Spleen (tissue), 11 donors: Measurements from ENCODE around the gene KTI12. TPM values are rescaled to one million over a fixed set of nuclear protein-coding genes. Genes with fewer than 3 reads are reported as not detected.
A peak's percentile ranks its signal among the peaks of the same experiment; 100 is the strongest.
"Not testable (repeated sequence)": the region's sequence is repeated elsewhere in the genome, so short reads cannot be mapped to it uniquely, and the experiment has no call there.

ENCODE experiments used
- DNase-seq: peaks from one replicate; pipeline ENCODE4 v3.0.0-alpha.2; 2020
- H3K27ac ChIP-seq, 8 donors: fragments of 200-600 bp; sonication (generic) in 7 of 8; 1 replicate in 4 of 8; 2 replicates in 4 of 8; pipeline versions ENCODE4 v1.5.0 to v1.8.0; 2016 to 2021; ENCODE audit warnings: inconsistent platforms in 4 of 8, mild to moderate bottlenecking in 4 of 8, moderate library complexity in 1 of 8
- H3K27me3 ChIP-seq, 7 donors: fragments of 200-600 bp; sonication (generic) in 6 of 7; replicated peaks in 1 of 7; 1 replicate in 4 of 7; 2 replicates in 3 of 7; pipeline versions ENCODE4 v1.5.0 to v1.8.0; 2016 to 2021; ENCODE audit warnings: inconsistent platforms in 3 of 7, mild to moderate bottlenecking in 1 of 7
- H3K36me3 ChIP-seq, 6 donors: fragments of 200-600 bp; sonication (generic) in 5 of 6; 1 replicate in 4 of 6; 2 replicates in 2 of 6; pipeline versions ENCODE4 v1.5.0 to v1.8.0; 2016 to 2021; ENCODE audit warnings: inconsistent platforms in 2 of 6
- H3K4me1 ChIP-seq, 6 donors: fragments of 200-600 bp; sonication (generic) in 5 of 6; 1 replicate in 3 of 6; 2 replicates in 3 of 6; pipeline versions ENCODE4 v1.5.0 to v1.8.0; 2016 to 2021; ENCODE audit warnings: inconsistent platforms in 3 of 6
- H3K4me3 ChIP-seq, 8 donors: fragments of 200-600 bp; sonication (generic) in 7 of 8; 1 replicate in 4 of 8; 2 replicates in 4 of 8; pipeline versions ENCODE4 v1.5.0 to v1.8.0; 2016 to 2021; ENCODE audit warnings: inconsistent platforms in 4 of 8, mild to moderate bottlenecking in 4 of 8, moderate library complexity in 2 of 8
- H3K9me3 ChIP-seq, 8 donors: fragments of 200-600 bp; sonication (generic) in 7 of 8; 1 replicate in 4 of 8; 2 replicates in 4 of 8; pipeline versions ENCODE4 v1.5.0 to v1.8.0; 2016 to 2021; ENCODE audit warnings: inconsistent platforms in 4 of 8
- POLR2A ChIP-seq, 3 donors: fragments of 450-650 bp; IDR thresholded peaks; one replicate each; pipeline ENCODE4 v1.5.1; 2017; ENCODE audit warnings: antibody characterized with exemption in 3 of 3, mild to moderate bottlenecking in 1 of 3
- POLR2AphosphoS5 ChIP-seq, 3 donors: sonication (generic); formaldehyde crosslinking; IDR thresholded peaks; one replicate each; pipeline ENCODE4 v1.5.1; 2017; ENCODE audit warnings: antibody characterized with exemption in 3 of 3
- WGBS, 5 donors: extraction: QIAGEN DNeasy Blood & Tissue Kit in 3 of 5; methylation state at CpG; one replicate each; pipeline versions ENCODE4 v1.1.5 to v1.1.7; 2013 to 2018; 5-methylcytosine and 5-hydroxymethylcytosine counted together
- intact Hi-C: fragments of 100-400 bp; cut with DNase I; formaldehyde crosslinking; loops from one replicate; pipeline ENCODE4 v1.15.0; 2023; ENCODE audit warnings: low total_unique reads
- polyA plus RNA-seq, 3 donors: library from polyadenylated mRNA; stranded (reverse); fragments of 200-250 nt; gene quantifications; one replicate each; pipeline ENCODE4 v1.2.1, GENCODE V29; 2013
- total RNA-seq, 7 donors: library from RNA; depleted of rRNA in 3 of 7; stranded (reverse); fragments of >200 nt in 3 of 7; fragmentation: NEBNext Ultra II Directional in 4 of 7; extraction: Animal tissue kit (Norgen Biotek cat#: 25700) in 4 of 7; gene quantifications; one replicate each; pipeline versions ENCODE4 v1.1.0 to v1.2.1, GENCODE V29; 2016 to 2021
- TF ChIP-seq, protein P1 (sequence below), 11 experiments: fragments of 200-600 bp in 7 of 11; fragments of 450-650 bp in 4 of 11; sonication (generic) in 4 of 11; IDR thresholded peaks in 8 of 11; conservative IDR thresholded peaks in 3 of 11; 1 replicate in 7 of 11; 2 replicates in 4 of 11; pipeline versions ENCODE4 v1.4.0 to v1.8.0; 2016 to 2021; ENCODE audit warnings: antibody characterized with exemption in 11 of 11, inconsistent platforms in 4 of 11, mild to moderate bottlenecking in 1 of 11
- donor health status: healthy with polysubstance abuse.
- donor health status: DM: no; HTN: no; CAD: no; lungs with moderate emphysema.
- donor health status: DM: no; HTN: no; CAD: no.
- donor health status: Bipolar disorder and iron deficiency.
- donor health status: healthy.
- donor health status: DM: no; HTN: no; CAD: no.
- donor health status: DM: yes; HTN: yes; CAD: no.

KTI12 gene
- total and polyA plus RNA-seq, 10 donors, result 7.4 to 15.7 (median 9.8) TPM

DNA sequence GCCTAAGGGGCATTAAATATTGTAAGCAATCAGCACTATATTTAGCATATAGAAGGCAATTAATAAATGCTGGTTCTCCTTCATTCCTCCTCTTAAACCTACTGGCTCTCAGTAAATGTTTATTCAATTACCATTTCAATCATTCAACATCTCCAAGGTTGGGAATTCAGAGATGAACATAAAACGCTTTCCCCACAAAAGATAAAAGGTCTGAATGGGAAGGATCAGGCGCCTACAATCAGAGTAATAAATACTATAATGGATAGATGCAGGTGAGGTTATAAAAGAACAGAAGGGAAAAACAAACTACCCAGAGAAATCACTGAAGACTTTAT is 407 bp upstream of the KTI12 start:
- peak overlapping the region in 6 of 8 donors; percentile 75 to 89 (median 80) for H3K4me3 ChIP-seq
- H3K36me3 ChIP-seq, result peaks cover 0 to 41% (median 17%) of the 10 kb centered on the region in 6 donors
- H3K27ac ChIP-seq, result peak overlapping the region; percentile 73 to 97 (median 89)
- TF ChIP-seq, protein P1, sequence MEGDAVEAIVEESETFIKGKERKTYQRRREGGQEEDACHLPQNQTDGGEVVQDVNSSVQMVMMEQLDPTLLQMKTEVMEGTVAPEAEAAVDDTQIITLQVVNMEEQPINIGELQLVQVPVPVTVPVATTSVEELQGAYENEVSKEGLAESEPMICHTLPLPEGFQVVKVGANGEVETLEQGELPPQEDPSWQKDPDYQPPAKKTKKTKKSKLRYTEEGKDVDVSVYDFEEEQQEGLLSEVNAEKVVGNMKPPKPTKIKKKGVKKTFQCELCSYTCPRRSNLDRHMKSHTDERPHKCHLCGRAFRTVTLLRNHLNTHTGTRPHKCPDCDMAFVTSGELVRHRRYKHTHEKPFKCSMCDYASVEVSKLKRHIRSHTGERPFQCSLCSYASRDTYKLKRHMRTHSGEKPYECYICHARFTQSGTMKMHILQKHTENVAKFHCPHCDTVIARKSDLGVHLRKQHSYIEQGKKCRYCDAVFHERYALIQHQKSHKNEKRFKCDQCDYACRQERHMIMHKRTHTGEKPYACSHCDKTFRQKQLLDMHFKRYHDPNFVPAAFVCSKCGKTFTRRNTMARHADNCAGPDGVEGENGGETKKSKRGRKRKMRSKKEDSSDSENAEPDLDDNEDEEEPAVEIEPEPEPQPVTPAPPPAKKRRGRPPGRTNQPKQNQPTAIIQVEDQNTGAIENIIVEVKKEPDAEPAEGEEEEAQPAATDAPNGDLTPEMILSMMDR (IDR thresholded peaks at IDR 0.05 in 8 of 11, conservative IDR thresholded peaks at IDR 0.05 in 3 of 11), result no peak
- TF ChIP-seq POLR2AphosphoS5 (IDR thresholded peaks at IDR 0.05) (no peak), POLR2A (IDR thresholded peaks at IDR 0.05) (no peak)
- peaks cover 20 to 50% (median 35%) of the 10 kb centered on the region in 6 donors for H3K4me1 ChIP-seq
- DNase-seq, result no peak
- 94 to 100% (median 96%) methylated on average over 2 of the region's 2 CpGs for WGBS, 5 donors
- H3K9me3 ChIP-seq, result no peaks in the 10 kb centered on the region
- intact Hi-C loops, result no loop called here
- no peaks in the 10 kb centered on the region for H3K27me3 ChIP-seq

DNA sequence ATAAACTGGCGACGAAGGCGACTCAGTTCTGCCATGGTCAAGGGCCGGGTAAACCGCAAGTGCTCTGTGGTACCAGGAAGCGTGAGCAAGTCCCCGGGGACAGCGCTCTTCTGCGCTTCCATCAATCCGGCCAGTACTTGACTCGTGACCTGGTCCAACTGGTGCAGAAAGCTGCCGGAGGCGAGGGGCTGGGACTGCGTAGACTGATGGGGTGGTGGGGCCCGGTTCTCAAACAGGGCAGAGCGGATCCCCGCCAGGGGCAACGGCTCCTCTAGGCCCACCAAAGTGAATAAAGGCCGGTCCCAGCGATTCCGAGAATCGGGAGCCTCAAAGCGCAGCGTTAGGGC is 852 bp downstream of the KTI12 start:
- H3K36me3 ChIP-seq, result peaks cover 0 to 36% (median 10%) of the 10 kb centered on the region in 6 donors
- peak overlapping the region; percentile 74 to 98 (median 80) for H3K4me3 ChIP-seq
- peaks cover 20 to 53% (median 35%) of the 10 kb centered on the region in 6 donors for H3K4me1 ChIP-seq
- peak overlapping the region; percentile 73 to 97 (median 89) for H3K27ac ChIP-seq
- no peaks in the 10 kb centered on the region for H3K27me3 ChIP-seq
- WGBS, 5 donors, result 3 to 11% (median 8%) methylated on average over 13 to 24 of the region's 24 CpGs
- TF ChIP-seq, protein P1 (IDR thresholded peaks at IDR 0.05 in 8 of 11, conservative IDR thresholded peaks at IDR 0.05 in 3 of 11), result no peak
- no peak for TF ChIP-seq POLR2A (IDR thresholded peaks at IDR 0.05)
- intact Hi-C loops, result no loop called here
- peak; percentile 84 for DNase-seq
- no peaks in the 10 kb centered on the region for H3K9me3 ChIP-seq

- 44 to 64% (median 51%) methylated on average over 5 of the region's 5 CpGs for WGBS, 5 donors
- Histone ChIP-seq H3K27ac (peak overlapping the region in 7 of 8 donors; percentile 88 to 97 (median 90)), H3K27me3 (no peaks in the 10 kb centered on the region), H3K9me3 (no peaks in the 10 kb centered on the region), H3K4me1 (peaks cover 20 to 53% (median 35%) of the 10 kb centered on the region in 6 donors), H3K36me3 (peaks cover 0 to 36% (median 8%) of the 10 kb centered on the region in 6 donors), H3K4me3 (peak overlapping the region; percentile 74 to 98 (median 80))
- DNase-seq, result no peak
- TF ChIP-seq POLR2A (IDR thresholded peaks at IDR 0.05) (no peak), POLR2AphosphoS5 (IDR thresholded peaks at IDR 0.05) (no peak)
- TF ChIP-seq, protein P1 (IDR thresholded peaks at IDR 0.05 in 8 of 11, conservative IDR thresholded peaks at IDR 0.05 in 3 of 11), result no peak
- intact Hi-C loops, result no loop called here
These were observed 1.4 kb downstream of the KTI12 start for GRCh38 chr1:52032124-52032784.

DNA sequence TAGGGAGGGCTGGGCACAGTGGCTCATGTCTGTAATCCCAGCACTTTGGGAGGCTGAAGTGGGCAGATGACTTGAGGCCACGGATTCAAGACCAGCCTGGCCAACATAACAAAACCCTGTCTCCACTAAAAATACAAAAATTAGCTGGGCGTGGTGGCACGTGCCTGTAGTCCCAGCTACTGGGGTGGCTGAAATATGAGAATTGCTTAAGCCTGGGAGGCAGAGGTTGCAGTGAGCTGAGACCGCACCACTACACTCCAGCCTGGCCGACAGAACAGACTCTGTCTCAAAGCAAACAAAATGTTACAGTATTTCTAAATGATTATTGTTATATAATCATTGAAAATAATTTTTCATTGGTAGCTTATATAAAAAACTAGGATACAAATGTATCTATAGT is 4.8 kb downstream of the KTI12 start:
- intact Hi-C loops, H3K27me3 ChIP-seq, H3K27ac ChIP-seq, DNase-seq, H3K4me3 ChIP-seq, H3K9me3 ChIP-seq: not testable (repeated sequence)
- peaks cover 16 to 47% (median 32%) of the 10 kb centered on the region in 6 donors for H3K4me1 ChIP-seq
- peaks cover 0 to 52% (median 29%) of the 10 kb centered on the region in 6 donors for H3K36me3 ChIP-seq
- 90 to 97% (median 91%) methylated on average over 5 of the region's 5 CpGs for WGBS, 5 donors
